Measurements from ENCODE around the gene CCDC186.

DNA sequence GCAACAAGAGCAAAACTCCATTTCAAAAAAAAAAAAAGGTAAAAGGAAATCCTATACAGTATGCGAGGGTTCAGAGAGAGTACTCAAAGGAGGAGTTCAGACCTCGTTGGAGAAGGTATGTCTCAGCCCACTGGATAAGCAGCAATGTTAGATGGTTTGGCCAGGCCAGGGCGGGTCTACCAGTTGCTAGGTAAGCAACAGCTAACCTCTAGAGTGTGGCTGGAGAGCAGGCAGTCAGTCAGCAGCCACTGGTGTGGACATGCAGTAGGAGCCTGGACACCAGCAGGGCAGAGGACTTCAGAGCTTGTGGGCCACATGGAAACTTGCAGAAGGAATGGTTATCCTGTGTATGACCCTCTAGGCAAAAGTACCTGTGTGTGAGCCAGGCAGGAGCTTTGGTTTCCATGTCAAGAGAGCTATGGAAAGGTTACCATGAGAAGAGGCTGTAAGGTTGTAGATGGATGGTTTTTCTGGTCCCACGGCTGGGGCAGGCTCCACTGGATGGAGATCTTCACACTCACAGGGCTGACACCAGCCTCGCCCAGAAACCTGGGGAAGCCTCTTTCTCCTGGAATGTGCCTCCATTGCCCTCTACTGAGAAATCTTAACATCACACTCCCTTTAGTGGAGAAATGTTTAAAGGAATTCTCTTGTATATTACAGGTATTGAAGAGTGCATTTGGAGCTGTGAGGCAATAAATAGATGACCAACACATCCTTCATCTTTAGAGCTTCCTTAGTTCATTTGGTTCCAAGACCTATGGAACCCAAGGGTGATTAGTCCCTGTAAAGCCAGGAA lies 63.6 kb downstream of the CCDC186 start:
- TF ChIP-seq EZH2 (IDR thresholded peaks at IDR 0.05): no peak
- TF ChIP-seq FOXP2 (optimal IDR thresholded peaks at IDR 0.05; ENCODE audit: control extremely low read depth, extremely low read length, insufficient read depth): no peak
- TF ChIP-seq POLR2AphosphoS5 (IDR thresholded peaks at IDR 0.05; ENCODE audit: borderline replicate concordance, low read depth, low read length): no peak
